Measurements from ENCODE around the gene CEACAM19. TPM values are rescaled to one million over a fixed set of nuclear protein-coding genes. Genes with fewer than 3 reads are reported as not detected.

The CEACAM19 gene
- total RNA-seq, 1 experiment from 2014 or later: 3.5 TPM

DNA sequence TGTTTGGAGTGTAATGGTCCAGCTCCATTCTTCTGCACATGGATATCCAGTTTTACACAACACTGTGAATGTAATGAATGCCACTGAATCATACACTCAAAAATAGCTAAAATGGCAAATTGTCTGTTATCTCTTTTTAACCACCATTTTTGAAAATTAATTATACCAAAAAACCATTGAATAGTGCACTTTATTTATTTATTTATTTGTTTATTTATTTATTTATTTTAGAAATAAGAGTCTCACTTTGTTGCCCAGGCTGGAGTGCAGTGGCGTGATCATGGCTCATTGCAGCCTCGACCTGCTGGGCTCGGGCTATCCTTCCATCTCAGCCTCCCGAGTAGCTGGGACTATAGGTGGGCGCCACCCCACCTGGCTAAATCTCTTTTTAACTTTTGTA, 7.3 kb upstream of the CEACAM19 start:
- no peak overlapping the region for H2BK15ac ChIP-seq (ENCODE audit: low read depth, low read length)
- no peaks in the 10 kb centered on the region for H4K20me1 ChIP-seq (ENCODE audit: control insufficient read depth, insufficient read depth, insufficient read length)
- no peak overlapping the region for H4K5ac ChIP-seq (ENCODE audit: insufficient read length, low read depth, low read length)
- no peaks in the 10 kb centered on the region for H3K27me3 ChIP-seq (ENCODE audit: insufficient read depth, low read length)
- no peak overlapping the region for H2AFZ ChIP-seq (ENCODE audit: low read length)
- no peak overlapping the region for H3K27ac ChIP-seq (ENCODE audit: insufficient read length, low read depth, low read length)
- no peak overlapping the region for H3K18ac ChIP-seq (ENCODE audit: insufficient read length, low read depth, low read length)
- Mint-ChIP-seq H3K4me1 (peaks cover 10 to 12% of the 10 kb centered on the region in 2 experiments), H3K27me3 (ENCODE audit: low read depth) (no peaks in the 10 kb centered on the region; the same call in none of the 2 replicates), H3K9me3 (no peaks in the 10 kb centered on the region), H3K36me3 (ENCODE audit: insufficient read depth in 1 of 3, low read depth in 3 of 3) (peaks cover 11 to 36% (median 24%) of the 10 kb centered on the region in 3 experiments; a peak in 6 of 7 replicates), H3K4me3 (no peak overlapping the region), H3K27ac (no peak overlapping the region)
- no peak overlapping the region for H3T11ph ChIP-seq (ENCODE audit: low read length)
- H3K9me3 ChIP-seq (ENCODE audit: control insufficient read depth, low read depth, low read length): no peaks in the 10 kb centered on the region
- H2BK120ac ChIP-seq (ENCODE audit: low read depth, low read length, poor library complexity, severe bottlenecking): no peak overlapping the region
- no peaks in the 10 kb centered on the region for H3K79me1 ChIP-seq (ENCODE audit: insufficient read depth, low read depth, low read length, poor library complexity, severe bottlenecking)
- H3K9ac ChIP-seq (ENCODE audit: extremely low read depth, insufficient read length, low read length): no peak overlapping the region
- no peak overlapping the region for H3K23ac ChIP-seq (ENCODE audit: insufficient read length, low read depth, low read length)
- no peaks in the 10 kb centered on the region for H3K4me1 ChIP-seq (ENCODE audit: insufficient read depth, low read length)
- H2BK20ac ChIP-seq (ENCODE audit: low read depth, low read length, poor library complexity, severe bottlenecking): no peak overlapping the region
- H3K56ac ChIP-seq (ENCODE audit: insufficient read length, low read depth, low read length): no peak overlapping the region
- H2AK5ac ChIP-seq (ENCODE audit: insufficient read length, low read length): no peak overlapping the region
- no peak overlapping the region for H4K91ac ChIP-seq (ENCODE audit: insufficient read length, low read depth, low read length)
- no peak overlapping the region for H3K4me2 ChIP-seq (ENCODE audit: insufficient read depth, insufficient read length, low read length)
- no peaks in the 10 kb centered on the region for H3K23me2 ChIP-seq (ENCODE audit: insufficient read length, low read depth, low read length, poor library complexity, severe bottlenecking)
- H2BK5ac ChIP-seq (ENCODE audit: insufficient read length, low read length): no peak overlapping the region
- H3K14ac ChIP-seq (ENCODE audit: insufficient read depth, low read length): no peak overlapping the region
- H3K4ac ChIP-seq (ENCODE audit: low read depth, low read length): no peak overlapping the region
- no peaks in the 10 kb centered on the region for H3K79me2 ChIP-seq (ENCODE audit: insufficient read depth, low read length)
- no peak for TF ChIP-seq CTCF (conservative IDR thresholded peaks at IDR 0.05)
- WGBS (ENCODE audit: extremely low coverage, insufficient read length, low lambda C conversion rate): no CpG with 5 or more reads among the region's 5 CpGs
- no peak overlapping the region for H2BK12ac ChIP-seq (ENCODE audit: insufficient read length, low read depth, low read length)
- H4K8ac ChIP-seq (replicated peaks; ENCODE audit: insufficient read length, low read depth, low read length): no peak overlapping the region
- DNase-seq: no peak
